Activated T-helper 1 cell treated with anti-CD3 and anti-CD28 coated beads, Interleukin-2, amount 50 U/mL, for 16 hours (primary cell): ENCODE measurements around the gene SHISA5.
"Not testable (repeated sequence)": the region's sequence is repeated elsewhere in the genome, so short reads cannot be mapped to it uniquely, and the experiment has no call there.

Experiments used
- DNase-seq, 2 donors: peaks; one replicate each; pipeline ENCODE4 v3.0.0-alpha.2; 2020; ENCODE audit warnings: low read depth in 1 of 2, low spot score in 1 of 2

SHISA5 gene

GRCh38 chr3:48478626-48479555, 25.1 kb downstream of the SHISA5 start:
- DNase-seq = peak in 1 of 2 donors; percentile 40

GRCh38 chr3:48477959-48478520, 25.9 kb downstream of the SHISA5 start:
- no peak for DNase-seq

GRCh38 chr3:48476426-48477053, 27.4 kb downstream of the SHISA5 start:
- DNase-seq = no peak

- no peak for DNase-seq
Observed at GRCh38 chr3:48475188-48475587, 28.8 kb downstream of the SHISA5 start.

- no peak for DNase-seq
Observed at GRCh38 chr3:48474619-48475018, 29.4 kb downstream of the SHISA5 start.

GRCh38 chr3:48474031-48474430, 29.9 kb downstream of the SHISA5 start:
- not testable (repeated sequence) for DNase-seq

- DNase-seq = no peak
Observed at GRCh38 chr3:48473617-48473952, 30.4 kb downstream of the SHISA5 start.

- DNase-seq = peak; percentile 82 to 84
Observed at GRCh38 chr3:48472923-48473616, 30.9 kb downstream of the SHISA5 start.

- no peak for DNase-seq
Observed at GRCh38 chr3:48472673-48472922, 31.4 kb downstream of the SHISA5 start.

GRCh38 chr3:48470286-48470685, 33.7 kb downstream of the SHISA5 start:
- no peak for DNase-seq

GRCh38 chr3:48469046-48469915, 34.7 kb downstream of the SHISA5 start:
- DNase-seq = no peak

- no peak for DNase-seq
Observed at GRCh38 chr3:48468329-48468731, 35.6 kb downstream of the SHISA5 start.

GRCh38 chr3:48467473-48468267, 36.3 kb downstream of the SHISA5 start:
- no peak for DNase-seq

- no peak for DNase-seq
Observed at GRCh38 chr3:48467110-48467454, 36.9 kb downstream of the SHISA5 start.

- DNase-seq = no peak
Observed at GRCh38 chr3:48466386-48467109, 37.4 kb downstream of the SHISA5 start.

- DNase-seq = peak; percentile 52 to 61
Observed at GRCh38 chr3:48465531-48466378, 38.2 kb downstream of the SHISA5 start.

GRCh38 chr3:48465237-48465530, 38.8 kb downstream of the SHISA5 start:
- DNase-seq = no peak

GRCh38 chr3:48464713-48465221, 39.2 kb downstream of the SHISA5 start:
- DNase-seq = no peak

- DNase-seq = no peak
Observed at GRCh38 chr3:48463703-48464102, 40.3 kb downstream of the SHISA5 start.
